NCI-H510A (cell line): Measurements from ENCODE around the gene PROX1.

Experiments
- DNase-seq: peaks from one replicate; lab custom pipeline; 2025; lab: John Stamatoyannopoulos, UW

The PROX1 gene

DNA sequence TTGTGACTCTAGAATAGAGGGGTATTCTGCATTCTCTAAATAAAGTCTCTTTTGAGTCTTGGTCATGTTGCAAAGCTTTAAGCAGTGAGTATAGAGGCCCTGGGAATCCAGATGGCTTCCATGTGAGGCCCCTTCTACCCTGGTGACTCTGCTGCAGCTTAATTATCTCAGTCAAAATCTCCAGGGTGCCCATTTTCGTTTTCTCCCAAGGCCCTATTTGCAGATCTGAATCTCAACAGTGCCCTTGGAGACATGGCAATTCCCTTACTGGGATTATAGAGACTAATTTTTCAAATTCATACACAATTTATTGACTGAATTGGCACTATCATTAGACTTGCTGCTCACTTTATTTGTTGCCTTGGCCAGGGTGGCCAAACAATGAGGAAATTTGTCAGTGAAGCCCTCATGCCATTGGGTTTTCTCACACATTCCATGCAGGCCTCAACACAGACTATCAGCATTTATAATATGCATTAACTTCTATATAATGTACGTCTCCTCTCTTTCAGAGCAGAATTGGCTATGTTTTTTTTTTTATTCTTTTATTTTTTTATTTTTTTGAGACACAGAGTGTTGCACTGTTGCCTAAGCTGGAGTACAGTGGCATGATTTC lies 35.1 kb downstream of the PROX1 start:
- no peak for DNase-seq

DNA sequence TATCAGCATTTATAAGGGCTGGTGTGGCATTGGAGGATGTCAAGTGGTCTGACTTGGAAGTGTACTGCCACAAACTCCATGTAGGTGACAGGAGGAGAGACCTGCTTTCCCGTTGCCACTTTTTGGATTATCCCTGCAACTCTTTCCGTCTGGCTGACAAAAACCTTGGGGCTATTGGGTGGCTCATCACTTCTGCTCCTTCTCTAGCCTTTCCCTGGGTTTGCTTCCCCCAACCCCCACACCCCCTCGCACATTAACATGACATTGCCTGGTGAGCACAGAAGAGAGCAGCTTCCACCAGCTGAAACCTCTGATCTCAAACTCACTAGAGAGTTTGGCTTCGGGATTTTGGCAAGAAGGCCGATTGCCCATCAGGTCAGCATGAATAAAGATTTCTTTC lies 39.2 kb downstream of the PROX1 start:
- DNase-seq = no peak

DNA sequence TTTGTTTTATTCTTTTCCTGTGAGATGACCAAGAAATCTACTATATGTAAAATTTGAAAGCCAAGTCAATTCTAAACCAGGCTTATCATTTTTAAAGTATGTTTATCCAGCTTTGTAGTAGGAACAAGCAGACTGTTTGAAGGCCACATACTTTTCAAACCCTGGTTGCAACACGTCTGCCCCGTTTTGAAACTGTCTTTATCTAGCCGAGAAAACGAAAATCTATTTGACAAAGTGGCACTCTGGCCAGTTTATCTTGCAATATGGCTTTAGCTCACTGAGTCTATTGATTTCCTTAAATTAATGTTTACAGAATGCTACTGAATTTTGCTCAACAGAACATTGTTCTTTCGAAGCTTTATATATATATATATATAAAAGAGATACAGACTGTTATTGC lies 39.7 kb downstream of the PROX1 start:
- DNase-seq = no peak

- DNase-seq = no peak
These were observed 40.3 kb downstream of the PROX1 start for GRCh38 chr1:214028095-214028494.

- DNase-seq = no peak
These were observed 41.1 kb downstream of the PROX1 start for GRCh38 chr1:214028649-214029406.

GRCh38 chr1:214029796-214030195 lies 42.0 kb downstream of the PROX1 start:
- DNase-seq = no peak

- DNase-seq = no peak
These were observed 43.5 kb downstream of the PROX1 start for GRCh38 chr1:214031267-214031650.

- DNase-seq = no peak
These were observed 49.7 kb downstream of the PROX1 start for GRCh38 chr1:214037468-214037867.

DNA sequence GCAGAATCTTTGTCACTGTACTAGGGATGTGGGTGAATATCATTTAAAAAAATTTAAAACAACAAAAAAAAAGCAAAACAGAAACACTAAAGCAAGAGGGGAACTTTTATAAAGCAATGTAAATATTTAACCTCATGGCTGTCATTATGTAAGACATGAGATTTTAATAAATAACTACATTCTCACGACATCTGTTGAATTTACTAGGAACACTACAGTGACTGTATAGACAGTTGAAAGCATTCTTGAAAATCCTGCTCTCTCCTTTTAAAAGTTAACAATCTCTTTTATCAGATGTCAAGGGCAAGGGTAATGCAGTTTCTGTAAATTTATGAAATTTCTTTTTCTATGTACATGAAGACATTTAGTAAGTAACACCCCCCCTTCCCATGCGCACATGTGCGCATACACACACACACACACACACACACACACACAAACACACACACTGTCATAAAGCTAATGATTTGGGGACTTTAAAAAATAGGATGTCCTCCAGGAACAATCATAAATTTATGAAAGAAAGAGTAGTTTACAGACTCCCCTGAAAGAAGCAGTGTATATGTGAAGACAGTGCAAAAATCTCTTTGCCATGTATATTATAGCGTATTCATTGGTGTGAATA lies 51.7 kb downstream of the PROX1 start:
- no peak for DNase-seq

- no peak for DNase-seq
These were observed 55.4 kb downstream of the PROX1 start for GRCh38 chr1:214043167-214043566.

DNA sequence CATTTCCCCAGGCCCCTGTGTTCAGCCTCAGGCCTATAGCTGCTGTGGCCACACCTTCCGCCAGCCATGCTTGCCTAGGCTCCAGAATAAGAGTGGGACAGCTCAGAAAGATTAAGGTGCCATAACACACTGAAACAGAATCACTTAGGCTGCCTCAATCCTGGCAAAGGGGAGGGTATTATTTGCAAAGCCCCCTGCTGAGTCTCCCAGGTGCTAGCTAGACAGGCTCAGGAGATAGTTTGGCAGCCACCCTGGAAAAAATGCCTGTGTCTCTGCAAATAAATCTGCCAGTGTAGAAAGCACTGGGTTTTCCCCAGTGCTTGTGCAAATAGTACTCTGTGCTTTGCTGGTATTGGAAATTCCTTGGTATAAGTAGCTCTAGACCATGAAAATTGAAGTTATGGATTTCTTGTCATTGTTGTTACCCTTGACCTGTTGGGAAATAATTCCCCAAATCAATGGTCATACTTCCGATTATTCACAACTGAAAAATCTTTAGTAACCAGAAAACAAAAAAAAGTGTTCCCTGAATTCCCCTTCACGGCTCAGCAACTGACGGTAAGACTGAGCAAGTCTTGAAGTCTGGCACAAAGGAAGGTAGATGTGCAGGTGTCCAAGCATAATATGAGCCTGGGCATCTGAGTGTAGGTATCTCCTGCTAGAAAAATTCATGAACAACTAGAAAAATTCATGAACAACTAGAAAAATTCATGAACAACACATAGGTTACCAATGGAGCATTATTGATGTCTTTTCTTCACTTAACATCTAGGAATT lies 56.9 kb downstream of the PROX1 start:
- no peak for DNase-seq

DNA sequence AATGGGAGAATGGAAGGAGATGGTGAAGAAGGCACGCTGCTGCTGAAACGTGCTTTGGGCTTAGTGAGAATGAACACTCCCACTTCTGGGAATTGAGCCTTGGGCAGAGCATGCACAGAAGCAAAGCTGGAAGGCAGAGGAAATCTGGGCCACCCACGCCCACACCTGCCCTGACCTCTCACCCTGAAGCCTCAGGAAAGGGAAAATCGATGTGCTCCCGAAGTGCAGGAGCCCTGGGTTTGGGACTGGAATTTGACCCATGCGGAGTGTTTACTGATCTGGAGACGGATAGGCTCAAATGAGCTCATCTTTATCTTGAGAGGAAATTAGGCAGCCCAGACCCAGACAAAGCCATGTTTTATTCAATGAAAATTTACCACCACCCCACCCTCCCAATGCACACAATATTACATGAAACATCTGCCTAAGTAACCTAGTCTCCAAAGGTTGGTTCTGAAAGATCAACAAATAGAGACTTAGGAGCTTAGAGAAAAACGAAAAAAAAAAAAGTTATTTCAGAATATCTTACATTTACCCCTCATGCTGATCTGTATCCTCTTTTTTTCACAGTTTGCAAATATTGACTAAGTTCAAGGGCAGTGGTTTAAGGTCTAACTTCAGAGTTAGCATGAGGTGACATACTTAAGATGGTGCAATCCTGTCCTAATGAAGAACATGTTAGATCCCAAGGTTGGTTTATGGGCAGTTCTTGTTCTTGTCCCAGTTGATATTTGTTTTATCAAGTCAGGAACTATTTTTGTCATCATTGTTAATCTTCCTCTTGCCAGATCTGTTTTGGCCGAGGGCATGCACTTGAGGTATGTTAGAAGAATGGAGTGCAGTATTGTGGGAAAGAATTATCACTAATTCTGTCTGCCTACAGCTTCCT lies 63.0 kb downstream of the PROX1 start:
- DNase-seq = no peak

GRCh38 chr1:214051786-214052185 lies 64.0 kb downstream of the PROX1 start:
- no peak for DNase-seq

- DNase-seq = no peak
These were observed 70.3 kb downstream of the PROX1 start for GRCh38 chr1:214058076-214058475.

DNA sequence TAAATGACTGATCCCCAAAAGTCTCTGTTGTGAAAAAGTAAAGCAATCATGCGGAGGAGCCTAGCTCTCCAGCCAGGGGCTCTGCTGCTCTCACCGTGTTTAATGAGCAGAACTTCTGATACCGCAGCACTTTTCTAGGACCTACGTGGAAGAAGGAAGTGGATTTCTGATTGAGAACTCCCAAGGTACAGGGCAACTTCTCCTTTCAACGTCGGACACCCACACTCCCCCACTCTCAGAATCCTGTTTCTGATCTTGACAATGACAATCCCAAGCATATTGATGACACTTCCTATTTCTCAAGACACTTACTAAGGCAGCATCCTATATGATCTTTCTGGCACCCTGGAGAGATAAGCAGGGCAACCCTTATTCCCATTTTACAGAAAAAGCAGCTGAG lies 78.4 kb downstream of the PROX1 start:
- DNase-seq = no peak

DNA sequence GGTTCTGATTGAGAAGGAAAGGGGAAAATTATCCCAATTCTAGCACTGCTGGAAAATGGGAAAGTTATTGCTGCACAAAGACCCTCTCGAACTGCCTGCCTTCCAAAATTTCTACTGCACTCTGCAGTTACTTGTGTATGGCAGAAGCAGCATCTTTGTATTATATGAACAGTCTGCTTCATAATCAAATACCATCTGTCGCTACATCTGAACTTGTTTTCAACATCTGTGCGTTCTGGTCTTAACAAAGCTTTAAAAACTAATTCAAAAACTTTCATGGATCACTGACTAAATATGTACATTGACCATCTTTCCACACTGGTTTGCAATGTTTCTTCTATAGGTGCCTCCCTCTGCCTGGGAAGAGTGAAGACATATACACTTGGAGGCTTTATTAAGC lies 79.2 kb downstream of the PROX1 start:
- no peak for DNase-seq

DNA sequence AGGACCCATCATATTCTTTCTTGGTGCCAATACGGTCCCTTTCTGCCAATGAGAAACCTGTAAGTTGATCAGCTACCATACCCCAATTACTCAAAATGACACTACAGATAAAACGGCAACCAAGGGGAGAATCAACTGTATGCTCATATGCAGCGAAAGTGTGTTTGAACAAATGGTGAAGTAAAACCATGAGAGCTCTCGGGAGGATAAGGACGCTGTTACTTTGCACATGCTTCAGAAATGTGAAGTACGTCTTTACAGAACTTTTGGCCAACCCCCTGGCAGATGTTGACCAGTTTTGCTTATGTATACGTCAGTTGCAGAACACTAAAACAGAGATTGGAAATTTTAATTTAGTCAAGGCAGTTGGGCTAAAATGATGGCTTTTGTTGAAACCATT lies 79.6 kb downstream of the PROX1 start:
- DNase-seq = no peak

DNA sequence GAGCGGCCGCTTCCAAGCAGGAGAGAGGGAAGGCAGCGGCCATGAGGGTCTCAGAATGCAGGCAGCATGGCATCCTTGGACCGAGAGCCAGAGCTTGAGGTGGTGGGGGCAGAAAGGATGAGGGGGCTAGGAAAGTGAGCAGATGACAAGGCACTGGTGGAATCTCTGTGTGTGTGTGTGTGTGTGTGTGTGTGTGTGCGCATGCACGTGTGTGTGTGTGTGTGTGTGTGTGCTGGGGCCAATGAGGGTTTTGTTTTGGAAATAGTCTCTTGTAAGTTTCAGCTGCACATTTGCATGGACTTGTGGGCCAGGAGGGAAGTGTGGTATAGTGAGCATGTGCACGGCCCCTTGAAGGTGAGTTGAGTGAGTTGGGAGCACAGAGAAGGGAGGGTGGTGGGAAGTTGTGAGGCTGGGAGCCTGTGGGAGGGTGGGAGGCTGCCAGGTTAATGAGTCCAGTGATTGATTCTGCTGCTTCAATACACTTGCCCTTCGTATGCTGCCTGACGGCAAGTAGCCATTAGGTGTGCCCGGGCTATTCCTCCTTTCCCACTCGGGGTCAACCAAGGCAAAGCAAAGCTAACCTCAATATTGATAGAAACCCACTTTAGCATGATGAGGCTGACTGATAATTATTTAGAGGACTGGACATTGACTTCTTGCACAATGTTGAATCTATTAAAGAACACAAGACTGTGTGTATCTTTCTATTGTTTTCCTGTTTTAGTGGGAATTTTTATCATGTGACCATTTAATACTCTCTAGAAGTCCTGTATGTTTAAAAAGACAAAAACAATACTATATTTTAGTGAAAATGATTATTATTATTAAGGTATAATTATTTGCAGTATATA lies 80.3 kb downstream of the PROX1 start:
- no peak for DNase-seq

DNA sequence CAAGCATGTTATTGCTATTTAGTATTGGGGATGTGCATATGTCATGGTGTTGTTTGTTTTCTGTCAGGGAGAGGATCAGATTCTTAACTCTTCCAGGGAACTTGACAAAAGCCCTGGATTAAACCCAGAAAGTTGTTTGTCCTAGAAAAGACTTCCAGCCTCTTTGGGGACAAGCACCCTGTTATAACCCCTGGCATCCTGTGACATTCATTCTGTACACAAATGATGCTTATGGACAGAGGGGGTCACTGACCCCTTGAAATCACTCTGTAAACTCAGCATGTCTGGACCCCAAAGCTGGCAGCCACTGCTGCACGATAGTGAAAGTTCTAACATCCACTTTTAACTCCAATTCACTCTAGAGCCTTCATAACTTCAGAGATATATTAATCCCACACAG lies 81.2 kb downstream of the PROX1 start:
- DNase-seq = no peak

- no peak for DNase-seq
These were observed 83.7 kb downstream of the PROX1 start for GRCh38 chr1:214071469-214071868.
